ENCODE results near the gene EIF6. TPM values are rescaled to one million over a fixed set of nuclear protein-coding genes. Genes with fewer than 3 reads are reported as not detected.

EIF6 gene
- total and polyA plus RNA-seq, 2 donors (not counting 3 experiments of a cell fraction or from before 2014, with no cell fraction given), result 153 to 286 TPM

- Histone ChIP-seq H2AFZ (ENCODE audit: low read depth, low read length) (no peak overlapping the region), H3K36me3 (ENCODE audit: control insufficient read depth in 2 of 2, extremely low read depth in 1 of 2, insufficient read depth in 2 of 2, low read length in 2 of 2) (no peaks in the 10 kb centered on the region), H3K9me3 (replicated peaks; ENCODE audit: control insufficient read depth, insufficient read depth, low read length) (no peaks in the 10 kb centered on the region), H3K27ac (ENCODE audit: insufficient read depth, low read depth, low read length) (no peak overlapping the region), H3K4me3 (replicated peaks in 1 of 3; ENCODE audit: insufficient read depth in 1 of 3, low read depth in 1 of 3, low read length in 3 of 3) (no peak overlapping the region), H4K20me1 (replicated peaks; ENCODE audit: control insufficient read depth, extremely low read depth, insufficient read depth, low read length) (no peaks in the 10 kb centered on the region), H3K4me1 (ENCODE audit: control insufficient read depth, extremely low read depth, insufficient read depth, low read length) (peaks cover 13% of the 10 kb centered on the region), H3K9me1 (replicated peaks; ENCODE audit: control insufficient read depth, extremely low read depth, insufficient read depth, low read length) (no peaks in the 10 kb centered on the region), H3K79me2 (ENCODE audit: control insufficient read depth, insufficient read depth, low read length) (no peaks in the 10 kb centered on the region), H3K4me2 (ENCODE audit: insufficient read depth, low read length) (no peak overlapping the region), H3K9ac (replicated peaks; ENCODE audit: extremely low read depth, insufficient read depth, low read length) (no peak overlapping the region), H3K27me3 (ENCODE audit: control insufficient read depth in 2 of 2, insufficient read depth in 2 of 2, low read length in 2 of 2) (peaks cover 0 to 2% of the 10 kb centered on the region in 2 experiments)
- FAIRE-seq, result no peak
- intact Hi-C loops (cut with micrococcal nuclease), result no loop called here
- ChIA-PET POLR2A (no interaction called here), CTCF (interaction anchor here (1.0 to 2.4 kb wide), 6 partner anchors 8 to 150 kb away, joined by 4 to 8 read pairs (median 5); partner anchors contain the start of gene EIF6)
- dilution Hi-C loops (cut with MboI; ENCODE audit: extremely low pct_ligation_motif_present, low sequenced_read_pairs), result no loop called here
- no TSS peak for BruUV-seq (replicated peaks)
- TF ChIP-seq EZH2 (IDR thresholded peaks at IDR 0.05; ENCODE audit: borderline replicate concordance, low read depth, low read length, severe bottlenecking) (no peak), POLR2A (IDR thresholded peaks at IDR 0.05; ENCODE audit: low read depth, low read length) (no peak), MYC (IDR thresholded peaks at IDR 0.05; ENCODE audit: low read depth, low read length) (no peak)
- no peak for DNase-seq (ENCODE audit: low read depth, low spot score)
Observed at GRCh38 chr20:35297740-35298139, 13.2 kb upstream of the EIF6 start.

GRCh38 chr20:35297155-35297554, 12.6 kb upstream of the EIF6 start:
- intact Hi-C loops (cut with micrococcal nuclease), result no loop called here
- CTCF ChIA-PET, result interaction anchor here (1.0 to 2.4 kb wide), 6 partner anchors 8 to 151 kb away, joined by 4 to 8 read pairs (median 5); partner anchors contain the start of gene EIF6

More at GRCh38 chr20:35297155-35297554, 12.6 kb upstream of the EIF6 start:
- no peak overlapping the region for H3K9ac ChIP-seq (replicated peaks; ENCODE audit: extremely low read depth, insufficient read depth, low read length)
- DNase-seq (ENCODE audit: low read depth, low spot score) (no peak), FAIRE-seq (no peak)
- H3K4me1 ChIP-seq (ENCODE audit: control insufficient read depth, extremely low read depth, insufficient read depth, low read length), result peaks cover 7% of the 10 kb centered on the region
- no peaks in the 10 kb centered on the region for H3K9me3 ChIP-seq (replicated peaks; ENCODE audit: control insufficient read depth, insufficient read depth, low read length)
- no peaks in the 10 kb centered on the region for H3K36me3 ChIP-seq (ENCODE audit: control insufficient read depth in 2 of 2, extremely low read depth in 1 of 2, insufficient read depth in 2 of 2, low read length in 2 of 2)
- POLR2A ChIA-PET, result no interaction called here
- peaks cover 0 to 2% of the 10 kb centered on the region in 2 experiments for H3K27me3 ChIP-seq (ENCODE audit: control insufficient read depth in 2 of 2, insufficient read depth in 2 of 2, low read length in 2 of 2)
- H4K20me1 ChIP-seq (replicated peaks; ENCODE audit: control insufficient read depth, extremely low read depth, insufficient read depth, low read length), result no peaks in the 10 kb centered on the region
- no peaks in the 10 kb centered on the region for H3K79me2 ChIP-seq (ENCODE audit: control insufficient read depth, insufficient read depth, low read length)
- dilution Hi-C loops (cut with MboI; ENCODE audit: extremely low pct_ligation_motif_present, low sequenced_read_pairs), result no loop called here
- TF ChIP-seq POLR2AphosphoS5 (IDR thresholded peaks at IDR 0.05; ENCODE audit: insufficient read depth, low read depth, low read length), result no peak
- TF ChIP-seq MYC (IDR thresholded peaks at IDR 0.05; ENCODE audit: low read depth, low read length), result no peak
- no peak for TF ChIP-seq FOS (IDR thresholded peaks at IDR 0.05; ENCODE audit: borderline replicate concordance, insufficient read depth, low read length)
- TF ChIP-seq JUN (IDR thresholded peaks at IDR 0.05; ENCODE audit: borderline replicate concordance, insufficient read depth, insufficient read length, low read depth), result no peak
- TF ChIP-seq EZH2 (IDR thresholded peaks at IDR 0.05; ENCODE audit: borderline replicate concordance, low read depth, low read length, severe bottlenecking), result no peak
- TF ChIP-seq GATA2 (IDR thresholded peaks at IDR 0.05; ENCODE audit: insufficient read depth, insufficient read length, low read depth, low read length), result no peak
- TF ChIP-seq POLR2A (IDR thresholded peaks at IDR 0.05; ENCODE audit: low read depth, low read length), result no peak
- no peak overlapping the region for H3K4me3 ChIP-seq (replicated peaks in 1 of 3; ENCODE audit: insufficient read depth in 1 of 3, low read depth in 1 of 3, low read length in 3 of 3)
- H2AFZ ChIP-seq (ENCODE audit: low read depth, low read length), result no peak overlapping the region
- no peaks in the 10 kb centered on the region for H3K9me1 ChIP-seq (replicated peaks; ENCODE audit: control insufficient read depth, extremely low read depth, insufficient read depth, low read length)
- no peak overlapping the region for H3K4me2 ChIP-seq (ENCODE audit: insufficient read depth, low read length)
- no TSS peak for BruUV-seq (replicated peaks)
- H3K27ac ChIP-seq (ENCODE audit: insufficient read depth, low read depth, low read length), result no peak overlapping the region

Data from endothelial cell of umbilical vein (primary cell).